ENCODE measurements around the gene PDE6B. TPM values are rescaled to one million over a fixed set of nuclear protein-coding genes. Genes with fewer than 3 reads are reported as not detected.

The PDE6B gene
- total RNA-seq, 1 experiment from 2014 or later = 10.8 TPM

DNA sequence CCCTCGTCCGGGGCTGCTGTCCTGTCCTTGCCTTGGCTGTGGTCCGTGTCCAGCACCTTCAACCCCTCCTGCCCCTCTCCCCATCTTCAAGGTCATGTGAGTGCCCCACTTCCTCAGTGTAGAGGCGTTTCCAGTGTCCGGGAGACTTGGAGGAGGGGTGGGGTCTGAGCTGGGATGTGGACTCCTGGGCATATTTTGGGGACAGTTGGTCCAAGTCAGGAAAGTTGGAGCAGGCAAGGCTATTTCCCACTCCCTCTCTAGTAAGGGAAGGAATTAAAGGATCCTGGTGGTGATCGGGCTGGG is 83.2 kb downstream of the PDE6B start:
- TF ChIP-seq CTCF (conservative IDR thresholded peaks at IDR 0.05) = no peak
- no peak overlapping the region for H3K27ac Mint-ChIP-seq
- Histone ChIP-seq H2BK12ac (ENCODE audit: insufficient read length, low read depth, low read length) (no peak overlapping the region), H3T11ph (ENCODE audit: low read length) (no peak overlapping the region), H3K18ac (ENCODE audit: insufficient read length, low read depth, low read length) (no peak overlapping the region), H3K23me2 (ENCODE audit: insufficient read length, low read depth, low read length, poor library complexity, severe bottlenecking) (no peaks in the 10 kb centered on the region), H3K4ac (ENCODE audit: low read depth, low read length) (no peak overlapping the region), H2BK15ac (ENCODE audit: low read depth, low read length) (no peak overlapping the region), H3K9me3 (ENCODE audit: control insufficient read depth, low read depth, low read length) (no peaks in the 10 kb centered on the region), H3K14ac (ENCODE audit: insufficient read depth, low read length) (no peak overlapping the region; the same call in 1 of the 2 replicates), H3K27ac (ENCODE audit: insufficient read length, low read depth, low read length) (no peak overlapping the region), H2BK5ac (ENCODE audit: insufficient read length, low read length) (no peak overlapping the region), H3K79me2 (ENCODE audit: insufficient read depth, low read length) (peaks cover 33% of the 10 kb centered on the region; the same call in 1 of the 2 replicates), H3K23ac (ENCODE audit: insufficient read length, low read depth, low read length) (no peak overlapping the region), H3K9ac (ENCODE audit: extremely low read depth, insufficient read length, low read length) (no peak overlapping the region), H3K79me1 (ENCODE audit: insufficient read depth, low read depth, low read length, poor library complexity, severe bottlenecking) (peaks cover 17% of the 10 kb centered on the region), H4K91ac (ENCODE audit: insufficient read length, low read depth, low read length) (no peak overlapping the region), H3K4me2 (ENCODE audit: insufficient read depth, insufficient read length, low read length) (no peak overlapping the region), H3K27me3 (ENCODE audit: insufficient read depth, low read length) (no peaks in the 10 kb centered on the region; the same call in 1 of the 2 replicates), H3K56ac (ENCODE audit: insufficient read length, low read depth, low read length) (no peak overlapping the region), H4K5ac (ENCODE audit: insufficient read length, low read depth, low read length) (no peak overlapping the region), H2AK5ac (ENCODE audit: insufficient read length, low read length) (no peak overlapping the region), H3K4me1 (ENCODE audit: insufficient read depth, low read length) (no peaks in the 10 kb centered on the region), H2BK120ac (ENCODE audit: low read depth, low read length, poor library complexity, severe bottlenecking) (no peak overlapping the region), H4K8ac (replicated peaks; ENCODE audit: insufficient read length, low read depth, low read length) (no peak overlapping the region), H2AFZ (ENCODE audit: low read length) (no peak overlapping the region), H4K20me1 (ENCODE audit: control insufficient read depth, insufficient read depth, insufficient read length) (peaks cover 4% of the 10 kb centered on the region), H2BK20ac (ENCODE audit: low read depth, low read length, poor library complexity, severe bottlenecking) (no peak overlapping the region)
- DNase-seq = no peak
- H3K9me3 Mint-ChIP-seq = peaks cover 0 to 4% of the 10 kb centered on the region in 2 experiments; a peak in 2 of 5 replicates
- no CpG with 5 or more reads among the region's 6 CpGs for WGBS (ENCODE audit: extremely low coverage, insufficient read length, low lambda C conversion rate)
- peak overlapping the region; percentile 15 to 52; a peak in 2 of 5 replicates for H3K4me3 Mint-ChIP-seq
- H3K27me3 Mint-ChIP-seq (ENCODE audit: low read depth) = peaks cover 9% of the 10 kb centered on the region
- peaks cover 3 to 5% of the 10 kb centered on the region in 2 experiments; a peak in 3 of 4 replicates for H3K4me1 Mint-ChIP-seq
- peaks cover 23 to 29% (median 28%) of the 10 kb centered on the region in 3 experiments; a peak in 6 of 7 replicates for H3K36me3 Mint-ChIP-seq (ENCODE audit: insufficient read depth in 1 of 3, low read depth in 3 of 3)

Measured in H9 (cell line).